Pancreas (tissue), 10 donors: Measurements from ENCODE around the gene MASP2. TPM values are rescaled to one million over a fixed set of nuclear protein-coding genes. Genes with fewer than 3 reads are reported as not detected.
"Not testable (repeated sequence)": the region's sequence is repeated elsewhere in the genome, so short reads cannot be mapped to it uniquely, and the experiment has no call there.

Experiments used
- ATAC-seq, 4 donors: fragments of 200-7000 bp; cut with Tn5 transposase; one replicate each; pipeline versions ENCODE4 v1.8.0 to v1.9.1; 2020; ENCODE audit warnings: mild to moderate bottlenecking in 4 of 4, moderate library complexity in 4 of 4
- DNase-seq, 6 donors: peaks; one replicate each; pipeline ENCODE4 v3.0.0-alpha.2; 2020
- FAIRE-seq: peaks from 2 replicates; lab custom pipeline; 2012; peaks lifted over from hg19 to GRCh38; lab: Jason Lieb, UNC
- H3K27ac ChIP-seq, 4 donors: fragments of 200-600 bp; sonication (generic); 1 replicate in 3 of 4; 2 replicates in 1 of 4; pipeline versions ENCODE4 v1.5.0 to v1.8.0; 2020
- H3K27me3 ChIP-seq, 4 donors: fragments of 200-600 bp; one replicate each; pipeline ENCODE4 v1.8.0; 2021
- H3K36me3 ChIP-seq, 3 donors: fragments of 200-600 bp; sonication (generic) in 1 of 3; one replicate each; pipeline versions ENCODE4 v1.5.0 to v1.8.0; 2020 to 2021
- H3K4me1 ChIP-seq, 3 donors: fragments of 200-600 bp; one replicate each; pipeline ENCODE4 v1.8.0; 2021
- H3K4me3 ChIP-seq, 4 donors: fragments of 200-600 bp; sonication (generic) in 2 of 4; one replicate each; pipeline versions ENCODE4 v1.5.0 to v1.8.0; 2020 to 2021
- H3K9me3 ChIP-seq, 4 donors: fragments of 200-600 bp; one replicate each; pipeline ENCODE4 v1.8.0; 2021
- CTCF ChIP-seq, 4 donors: fragments of 200-600 bp; sonication (generic) in 3 of 4; IDR thresholded peaks; one replicate each; pipeline versions ENCODE4 v1.5.0 to v1.8.0; 2021; ENCODE audit warnings: antibody characterized with exemption in 4 of 4
- WGBS, 2 donors: extraction: QIAGEN DNeasy Blood & Tissue Kit; methylation state at CpG; one replicate each; pipeline ENCODE4 v1.1.7; 2013; 5-methylcytosine and 5-hydroxymethylcytosine counted together
- intact Hi-C, 3 donors: fragments of 100-400 bp; cut with DNase I; formaldehyde crosslinking; loops; one replicate each; pipeline versions ENCODE4 v1.11.1 to v1.14.2; 2022
- polyA plus RNA-seq, 2 donors: library from polyadenylated mRNA; stranded (reverse); fragments of 200-250 nt; gene quantifications; one replicate each; pipeline ENCODE4 v1.2.3, GENCODE V29; 2013
- total RNA-seq, 6 donors: library from RNA; stranded (reverse); fragmentation: NEBNext Ultra II Directional in 4 of 6; extraction: Animal tissue kit (Norgen Biotek cat#: 25700) in 4 of 6; gene quantifications; one replicate each; pipeline versions ENCODE4 v1.2.1 to v1.2.4, GENCODE V29; 2021 to 2023
- donor health status: healthy with polysubstance abuse.
- donor health status: DM: no; HTN: no; CAD: no; lungs with moderate emphysema.
- donor health status: DM: no; HTN: no; CAD: no.
- donor health status: control.
- donor health status: control.
- donor health status: Bipolar disorder and iron deficiency.
- donor health status: DM: yes; HTN: yes; CAD: no.
- donor health status: DM: no; HTN: no; CAD: no.
- donor health status: DM: no; HTN: no; CAD: no.
- donor health status: DM: yes; HTN: yes; CAD: no.

Gene MASP2
- total and polyA plus RNA-seq, 8 donors: 0.05 TPM; not detected in 7

- Histone ChIP-seq H3K27me3 (no peaks in the 10 kb centered on the region), H3K36me3 (no peaks in the 10 kb centered on the region), H3K27ac (no peak overlapping the region), H3K9me3 (no peaks in the 10 kb centered on the region), H3K4me3 (no peak overlapping the region), H3K4me1 (no peaks in the 10 kb centered on the region)
- peak; percentile 93 to 100 (median 98) for ATAC-seq
- peak; percentile 76 to 96 (median 90) for DNase-seq
- intact Hi-C loops: loop anchor here in 1 of 3 donors (10.0 kb wide), 1 partner anchor 607 kb away; no protein-coding TSS in a partner anchor
- 0 to 1% methylated on average over 8 of the region's 8 CpGs for WGBS, 2 donors
- peak; percentile 92 to 96 (median 94) for TF ChIP-seq CTCF (IDR thresholded peaks at IDR 0.05)
- FAIRE-seq: peak; percentile 86
Measured at GRCh38 chr1:11037740-11038182, 9.3 kb downstream of the MASP2 start.

- H3K4me1 ChIP-seq, H3K9me3 ChIP-seq, H3K4me3 ChIP-seq, H3K27me3 ChIP-seq, FAIRE-seq, H3K36me3 ChIP-seq, H3K27ac ChIP-seq, ATAC-seq: not testable (repeated sequence)
- WGBS, 2 donors: 45 to 52% methylated on average over 18 of the region's 18 CpGs
- intact Hi-C loops: loop anchor here in 1 of 3 donors (10.0 kb wide), 1 partner anchor 608 kb away; no protein-coding TSS in a partner anchor
- peak in 1 of 6 donors; percentile 5 for DNase-seq
Measured at GRCh38 chr1:11037019-11037739, 9.9 kb downstream of the MASP2 start.

GRCh38 chr1:11031624-11032262, 15.3 kb downstream of the MASP2 start:
- peak in 1 of 6 donors; percentile 5 for DNase-seq
- TF ChIP-seq CTCF (IDR thresholded peaks at IDR 0.05): no peak
- intact Hi-C loops: loop anchor here in 1 of 3 donors (10.0 kb wide), 1 partner anchor 613 kb away; no protein-coding TSS in a partner anchor
- WGBS, 2 donors: 92 to 95% methylated on average over 10 of the region's 10 CpGs
- peak in 1 of 4 donors; percentile 28 for ATAC-seq
- no peak for FAIRE-seq
- no peaks in the 10 kb centered on the region for H3K4me1 ChIP-seq
- peaks cover 0 to 8% (median 0%) of the 10 kb centered on the region in 3 donors for H3K36me3 ChIP-seq
- no peak overlapping the region for H3K4me3 ChIP-seq
- no peaks in the 10 kb centered on the region for H3K27me3 ChIP-seq
- no peaks in the 10 kb centered on the region for H3K9me3 ChIP-seq
- no peak overlapping the region for H3K27ac ChIP-seq

GRCh38 chr1:11030865-11031264, 16.2 kb downstream of the MASP2 start:
- Histone ChIP-seq H3K36me3 (peaks cover 0 to 15% (median 0%) of the 10 kb centered on the region in 3 donors), H3K9me3 (no peaks in the 10 kb centered on the region), H3K27me3 (no peaks in the 10 kb centered on the region), H3K4me3 (no peak overlapping the region), H3K27ac (no peak overlapping the region), H3K4me1 (no peaks in the 10 kb centered on the region)
- FAIRE-seq: no peak
- no peak for ATAC-seq
- no peak for DNase-seq
- no peak for TF ChIP-seq CTCF (IDR thresholded peaks at IDR 0.05)
- WGBS, 2 donors: 90 to 93% methylated on average over 9 of the region's 9 CpGs
- intact Hi-C loops: loop anchor here in 1 of 3 donors (10.0 kb wide), 1 partner anchor 614 kb away; no protein-coding TSS in a partner anchor

GRCh38 chr1:11028018-11028417, 19.0 kb downstream of the MASP2 start:
- ATAC-seq: no peak
- no peak for DNase-seq
- Histone ChIP-seq H3K9me3 (no peaks in the 10 kb centered on the region), H3K27me3 (no peaks in the 10 kb centered on the region), H3K27ac (no peak overlapping the region), H3K4me3 (no peak overlapping the region), H3K4me1 (no peaks in the 10 kb centered on the region), H3K36me3 (peaks cover 0 to 41% (median 12%) of the 10 kb centered on the region in 3 donors)
- no peak for TF ChIP-seq CTCF (IDR thresholded peaks at IDR 0.05)
- 96% methylated on average over 3 of the region's 3 CpGs for WGBS, 2 donors
- FAIRE-seq: no peak
- intact Hi-C loops: no loop called here
